Activated CD4-positive, alpha-beta T cell treated with anti-CD3 and anti-CD28 coated beads, Interleukin-2, amount 50 U/mL, for 48 hours (primary cell): ENCODE data around the gene PAK5.

ENCODE experiments used
- DNase-seq, 2 experiments: peaks; one replicate each; pipeline ENCODE4 v3.0.0-alpha.2; 2020

Gene PAK5

GRCh38 chr20:9775176-9775575 is 63.7 kb downstream of the PAK5 start:
- no peak for DNase-seq

DNA sequence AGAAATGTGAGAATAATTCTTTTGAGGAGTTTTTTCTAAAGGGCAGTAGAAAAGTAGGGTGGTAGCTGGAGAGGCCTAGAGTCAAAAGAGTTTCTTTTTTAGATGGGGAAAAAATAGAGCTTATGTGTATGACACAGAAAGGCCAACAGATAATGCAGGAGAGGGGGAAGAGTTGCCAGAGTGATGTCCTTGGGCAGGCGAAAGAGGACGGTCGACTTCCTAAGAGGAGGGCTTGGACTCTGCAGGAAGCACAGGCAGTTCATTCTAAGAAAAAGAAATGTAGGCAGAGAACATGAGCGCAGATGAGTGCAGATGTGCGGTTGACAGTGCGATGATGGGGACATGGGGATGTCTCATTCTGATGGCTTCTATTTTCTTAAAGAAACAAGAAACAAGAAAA is 68.9 kb downstream of the PAK5 start:
- DNase-seq, result no peak

DNA sequence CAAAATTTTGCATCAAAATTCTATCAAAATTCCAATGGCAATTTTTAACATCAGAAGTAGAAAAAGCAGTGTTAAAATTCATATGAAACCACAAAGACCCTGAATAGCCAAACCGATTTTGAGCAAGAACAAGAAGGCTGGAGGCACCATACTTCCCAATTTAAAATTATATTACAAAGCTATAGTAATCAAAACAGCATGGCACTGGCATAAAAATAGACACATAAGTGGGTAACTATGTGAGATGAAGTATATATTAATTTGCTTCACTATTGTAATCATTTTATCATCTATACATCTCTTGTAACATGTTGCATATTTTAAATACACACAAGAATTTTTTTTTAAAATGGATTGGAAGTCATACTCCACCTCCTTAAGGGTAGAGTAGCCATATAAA is 77.4 kb downstream of the PAK5 start:
- no peak for DNase-seq

- DNase-seq, result no peak
Measured at GRCh38 chr20:9759392-9759791, 79.5 kb downstream of the PAK5 start.

- DNase-seq, result no peak
Measured at GRCh38 chr20:9758752-9759151, 80.1 kb downstream of the PAK5 start.

- DNase-seq, result no peak
Measured at GRCh38 chr20:9756660-9757059, 82.2 kb downstream of the PAK5 start.

DNA sequence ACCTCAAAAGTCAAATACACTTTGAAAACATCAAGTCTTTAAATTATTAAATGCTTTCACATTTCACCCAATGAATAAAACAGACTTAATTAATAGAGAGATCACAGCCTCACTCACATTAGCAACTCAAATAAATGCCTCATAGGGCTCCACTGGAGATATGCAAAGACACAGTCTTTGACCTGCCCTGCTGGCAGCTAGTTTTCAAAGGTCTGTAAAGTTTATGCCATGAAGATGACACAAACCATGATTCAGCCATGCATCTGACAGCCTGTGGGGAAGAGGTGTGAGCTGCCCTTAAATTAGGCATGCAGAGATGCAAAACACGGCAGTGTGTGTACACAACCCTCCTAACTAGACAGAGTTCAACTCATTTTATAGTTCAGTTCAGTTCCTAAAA is 83.6 kb downstream of the PAK5 start:
- no peak for DNase-seq

DNA sequence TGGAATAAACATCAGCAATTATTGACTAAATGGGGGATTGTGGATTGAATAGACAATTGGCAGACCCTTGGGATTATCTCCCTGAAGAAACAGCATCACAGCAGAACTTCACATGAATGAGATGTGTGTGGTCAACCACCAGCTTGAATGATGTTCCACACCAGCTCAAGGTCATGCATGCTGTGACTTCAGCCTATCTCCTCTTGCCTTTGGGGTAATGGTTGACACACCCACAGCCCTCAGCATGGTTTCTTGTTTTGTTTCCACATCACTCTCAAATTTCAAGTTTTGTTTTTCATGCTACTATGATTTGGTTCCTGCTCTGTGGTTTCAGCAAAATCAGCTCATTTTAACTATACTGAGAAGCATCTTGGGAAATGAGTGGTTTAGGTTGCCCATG is 94.3 kb downstream of the PAK5 start:
- DNase-seq, result no peak

DNA sequence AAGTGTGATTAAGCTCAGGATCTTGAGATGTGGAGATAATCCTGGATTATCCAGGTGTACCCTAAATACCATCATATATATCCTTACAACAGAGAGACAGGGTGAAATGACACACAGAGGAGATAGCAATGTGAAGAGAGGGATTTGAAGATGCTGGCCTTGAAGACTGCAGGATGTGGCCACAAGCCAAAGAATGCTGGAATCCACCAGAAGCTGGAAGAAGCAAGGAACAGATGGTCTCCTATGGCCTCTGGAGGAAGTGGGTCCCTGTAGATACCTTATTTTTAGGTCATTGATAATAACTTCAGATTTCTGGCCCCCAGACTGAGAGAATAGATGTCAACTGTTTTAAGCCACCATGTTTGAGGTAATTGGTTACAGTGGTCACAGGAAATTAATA is 95.0 kb downstream of the PAK5 start:
- no peak for DNase-seq

DNA sequence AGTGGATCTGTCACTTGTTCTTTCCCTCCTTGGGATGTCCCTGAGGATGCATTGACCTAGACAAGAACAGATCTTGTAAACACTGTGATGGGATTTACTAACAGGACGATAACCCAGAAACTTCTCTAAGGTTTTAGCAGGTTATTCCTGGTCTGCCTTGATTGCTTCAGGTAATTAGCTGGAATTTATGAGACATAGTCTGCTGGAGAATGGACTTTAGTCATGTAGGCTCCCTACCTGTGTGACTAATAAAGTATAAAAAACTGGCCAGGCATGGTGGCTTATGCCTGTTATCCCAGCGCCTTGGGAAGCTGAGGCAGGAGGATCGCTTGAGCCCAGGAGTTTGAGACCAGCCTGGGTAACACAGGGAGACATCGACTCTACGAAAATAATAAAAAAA is 96.1 kb downstream of the PAK5 start:
- no peak for DNase-seq

- DNase-seq, result no peak
Measured at GRCh38 chr20:9741996-9742395, 96.9 kb downstream of the PAK5 start.

GRCh38 chr20:9740486-9740885 is 98.4 kb downstream of the PAK5 start:
- no peak for DNase-seq

DNA sequence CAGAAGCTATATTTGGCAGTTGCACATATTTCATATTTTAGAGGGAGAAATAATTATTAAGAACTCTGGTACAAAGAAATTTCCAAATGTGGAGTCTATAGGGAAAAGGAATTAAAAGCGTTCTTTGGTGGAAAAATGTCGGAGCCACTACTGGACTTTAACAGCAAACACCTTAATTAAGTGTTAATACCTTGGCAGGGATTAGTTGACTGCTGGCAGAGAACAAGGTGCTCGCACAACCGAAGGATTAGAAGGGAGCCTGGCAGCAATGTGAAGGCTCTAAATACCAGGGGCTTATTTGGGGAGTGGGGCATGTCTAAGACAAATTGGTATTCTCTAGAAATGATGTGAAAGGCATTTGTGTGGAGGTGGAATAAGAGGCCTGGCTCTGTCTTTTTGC is 98.9 kb downstream of the PAK5 start:
- DNase-seq, result no peak

DNA sequence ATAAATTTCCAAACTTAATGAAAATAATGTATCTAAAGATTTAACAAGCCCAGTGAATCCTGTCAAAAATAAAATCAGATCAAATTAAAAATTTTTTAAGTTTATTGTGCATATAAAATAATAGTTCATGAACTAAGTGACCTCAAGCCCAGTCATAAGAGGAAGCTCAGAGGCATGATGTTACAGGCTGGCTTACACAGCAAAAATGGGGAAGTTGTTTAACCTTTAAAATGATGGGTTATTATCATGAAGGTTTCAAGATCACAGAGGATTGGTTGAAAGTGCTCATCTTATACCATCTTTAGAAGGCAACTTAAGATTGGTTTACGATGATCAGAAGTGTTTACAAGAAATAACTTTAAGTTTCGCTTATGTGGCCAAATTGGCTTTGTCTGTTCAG is 102.5 kb downstream of the PAK5 start:
- DNase-seq, result no peak

DNA sequence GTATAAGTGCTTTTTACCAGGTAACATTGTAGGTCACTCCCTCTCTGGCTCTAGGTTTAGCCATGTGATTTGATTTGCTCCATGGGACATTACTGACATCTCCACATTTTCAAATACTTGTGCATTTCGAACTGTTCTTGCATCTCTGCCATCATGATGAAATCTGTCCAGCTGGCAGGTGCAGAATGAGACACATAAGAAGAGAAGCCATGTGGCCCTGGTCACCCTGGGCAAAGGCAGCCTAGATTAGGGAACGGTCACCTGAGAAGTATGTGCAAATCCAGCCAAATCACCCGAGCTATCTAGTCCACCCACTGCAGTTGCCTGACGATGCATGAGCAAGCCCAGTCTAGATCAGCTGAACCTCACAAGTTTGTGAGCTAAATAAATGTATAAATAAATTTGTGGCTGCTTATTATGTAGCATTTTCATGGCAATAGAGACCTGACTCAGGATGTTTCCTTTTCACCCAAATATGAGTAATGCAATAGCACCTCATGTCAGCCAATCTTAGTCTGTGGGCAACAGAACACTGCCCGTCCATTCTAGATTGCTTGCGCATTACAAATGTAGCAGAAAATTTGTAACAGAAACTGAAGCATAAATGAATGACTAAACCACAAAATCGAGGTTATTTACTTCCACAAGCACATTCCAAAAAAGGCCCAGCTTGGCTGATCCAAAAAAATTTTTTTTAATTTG is 115.2 kb downstream of the PAK5 start:
- DNase-seq, result no peak

- no peak for DNase-seq
Measured at GRCh38 chr20:9711872-9712271, 127.0 kb downstream of the PAK5 start.

DNA sequence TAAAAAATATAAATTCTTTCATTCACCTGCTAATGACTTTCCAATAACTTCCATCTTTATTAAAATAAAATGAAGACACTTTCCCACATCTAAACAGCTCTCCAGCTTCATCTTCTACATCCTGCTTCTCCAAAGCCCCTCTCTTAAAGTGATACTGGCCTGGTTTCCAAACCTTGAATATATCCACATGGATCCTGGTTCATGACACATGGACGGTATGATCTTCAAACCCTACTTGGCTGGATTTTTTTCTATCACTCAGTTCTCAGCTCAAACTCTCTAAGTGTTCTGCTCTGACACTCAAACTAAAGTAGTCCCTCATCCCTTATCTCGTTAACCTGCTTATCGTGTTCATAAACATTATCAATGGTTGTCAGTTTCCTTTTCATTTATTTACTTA is 128.2 kb downstream of the PAK5 start:
- no peak for DNase-seq

DNA sequence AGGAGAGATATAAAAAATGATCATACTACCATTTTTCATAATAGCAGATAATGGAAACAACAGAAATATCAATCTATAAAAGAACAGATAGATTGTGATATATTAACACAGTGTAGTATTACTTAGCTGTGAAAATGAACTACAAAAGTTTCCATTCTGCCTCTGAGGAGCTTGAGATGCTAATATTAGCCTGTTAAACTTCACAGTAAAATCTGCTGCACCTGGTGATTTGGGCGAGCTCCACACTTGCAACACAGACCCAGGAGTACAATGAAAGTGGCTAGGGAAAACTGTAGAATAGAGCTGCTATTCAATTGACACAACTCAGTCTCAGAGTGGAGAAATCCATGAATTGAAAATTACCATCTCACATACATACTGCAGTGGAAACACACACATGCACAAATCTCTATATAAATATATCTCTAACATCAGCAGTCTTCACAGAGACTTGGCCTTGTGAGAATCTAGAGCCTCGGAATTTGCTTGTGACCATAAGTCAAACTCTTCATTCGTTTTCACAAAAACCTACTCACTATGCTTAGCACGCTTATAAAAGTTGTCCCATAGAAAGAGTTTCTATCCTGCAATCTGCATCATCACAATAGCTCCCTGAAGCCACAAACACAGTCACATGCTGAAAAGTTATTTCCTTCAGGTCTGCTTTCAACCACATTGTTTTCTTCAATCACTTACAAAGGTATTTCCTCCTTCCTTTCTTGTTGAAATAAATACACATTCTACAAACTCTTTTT is 133.0 kb downstream of the PAK5 start:
- DNase-seq, result no peak

DNA sequence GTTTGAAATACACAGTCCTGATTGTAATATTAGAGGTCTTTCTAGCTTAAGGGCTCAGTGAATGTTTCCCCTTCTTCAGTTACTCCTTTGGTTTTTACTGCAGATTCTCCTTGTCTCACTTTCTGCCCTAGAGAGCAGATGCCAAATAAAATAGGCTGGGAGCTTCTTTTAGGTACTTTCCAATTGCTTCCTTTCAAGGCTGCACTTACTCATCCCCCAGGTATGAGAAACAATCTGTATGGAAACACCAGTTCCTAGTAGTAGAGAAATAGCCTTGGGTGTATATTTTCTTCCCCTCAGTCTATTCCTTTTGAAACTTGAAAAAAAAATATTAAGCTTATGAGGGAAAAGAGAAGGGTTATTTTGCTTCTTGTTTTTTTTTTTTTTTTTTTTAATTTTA is 139.7 kb downstream of the PAK5 start:
- DNase-seq, result no peak

GRCh38 chr20:9689041-9689440 is 149.8 kb downstream of the PAK5 start:
- DNase-seq, result no peak

DNA sequence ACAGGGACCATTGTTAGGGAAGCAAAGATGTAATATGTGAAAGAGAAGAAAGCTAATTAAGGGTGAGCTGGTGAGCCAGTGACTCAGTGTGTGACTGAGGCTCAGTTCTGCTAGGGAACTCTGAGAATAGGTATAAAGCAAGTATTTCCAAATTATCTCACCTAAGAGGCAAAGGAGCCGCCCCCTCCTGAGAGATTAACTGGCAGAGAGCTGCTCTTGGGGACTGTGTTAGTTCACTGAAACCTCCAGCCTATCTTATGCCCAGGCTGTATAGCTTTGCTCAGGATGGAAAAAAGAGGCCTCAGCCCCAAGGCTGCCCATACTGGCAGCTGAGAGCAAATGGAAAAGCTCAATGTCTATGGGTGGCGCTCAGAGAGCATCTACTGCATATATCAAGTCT is 152.0 kb downstream of the PAK5 start:
- DNase-seq, result no peak

- DNase-seq, result no peak
Measured at GRCh38 chr20:9686455-9686854, 152.4 kb downstream of the PAK5 start.

DNA sequence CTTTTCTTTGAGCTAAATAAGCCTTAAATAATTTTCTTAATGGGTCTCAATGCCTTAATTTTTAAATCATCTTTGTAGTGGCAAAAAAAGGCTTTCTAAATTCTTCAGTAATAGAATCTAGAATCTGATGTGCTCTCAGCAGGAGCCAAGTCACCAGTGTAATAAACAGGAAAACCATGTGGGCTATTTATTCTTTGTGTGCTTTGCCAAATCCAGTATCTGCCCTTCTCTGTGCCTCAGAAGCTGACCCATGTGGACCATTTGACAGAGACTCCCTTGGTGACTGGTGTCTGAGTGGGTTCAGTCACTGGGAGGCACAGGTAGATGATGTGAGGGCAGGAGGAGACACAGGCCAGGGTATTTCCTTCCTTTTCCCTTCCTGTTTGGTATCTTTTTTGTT is 152.9 kb downstream of the PAK5 start:
- no peak for DNase-seq

- DNase-seq, result no peak
Measured at GRCh38 chr20:9685011-9685410, 153.9 kb downstream of the PAK5 start.

- no peak for DNase-seq
Measured at GRCh38 chr20:9677100-9677623, 161.7 kb downstream of the PAK5 start.
